H1 (cell line): ENCODE data around the gene NDUFV1. TPM values are rescaled to one million over a fixed set of nuclear protein-coding genes. Genes with fewer than 3 reads are reported as not detected.

Source experiments
- CTCF ChIA-PET: fragments of 300-600 bp; sonication (Branson Sonifier 250); formaldehyde crosslinking; loops from one replicate; lab custom pipeline; 2021; ENCODE audit not compliant: partially characterized antibody; lab: Charles Lee
- POLR2A ChIA-PET: fragments of 300-600 bp; sonication (Branson Sonifier 250); formaldehyde crosslinking; loops from one replicate; lab custom pipeline; 2021; ENCODE audit warnings: inconsistent platforms; ENCODE audit not compliant: partially characterized antibody; lab: Charles Lee
- DNase-seq, 2 experiments: peaks; one replicate each; pipeline versions ENCODE4 v3.0.0 to v3.0.0-alpha.2; 2010 to 2022; ENCODE audit warnings: low spot score in 2 of 2, low read depth in 1 of 2, mixed read lengths in 1 of 2
- FAIRE-seq: peaks from 2 replicates; lab custom pipeline; 2011; peaks lifted over from hg19 to GRCh38; lab: Jason Lieb, UNC
- H2AFZ ChIP-seq: 2 replicates; pipeline ENCODE4 v1.8.1; 2012; ENCODE audit warnings: low read length, inconsistent platforms
- H2AK5ac ChIP-seq: 2 replicates; pipeline ENCODE4 v1.6.1; 2013; ENCODE audit warnings: low read depth, low read length
- H2BK120ac ChIP-seq: replicated peaks from 2 replicates; pipeline ENCODE3; 2013; ENCODE audit warnings: low read depth, low read length, inconsistent platforms
- H2BK12ac ChIP-seq: 2 replicates; pipeline ENCODE4 v1.6.1; 2013; ENCODE audit warnings: low read depth, low read length
- H2BK15ac ChIP-seq: 2 replicates; pipeline ENCODE4 v1.6.1; 2013; ENCODE audit warnings: low read length
- H2BK20ac ChIP-seq: 2 replicates; pipeline ENCODE4 v1.6.1; 2013; ENCODE audit warnings: low read length
- H2BK5ac ChIP-seq: 2 replicates; pipeline ENCODE4 v1.6.1; 2013; ENCODE audit warnings: low read depth, low read length
- H3K14ac ChIP-seq: 2 replicates; pipeline ENCODE4 v1.6.1; 2013; ENCODE audit warnings: inconsistent platforms; ENCODE audit not compliant: insufficient read length
- H3K18ac ChIP-seq: 2 replicates; pipeline ENCODE4 v1.6.1; 2013; ENCODE audit warnings: low read length; ENCODE audit errors: extremely low read depth
- H3K23ac ChIP-seq: 2 replicates; pipeline ENCODE4 v1.6.1; 2013; ENCODE audit warnings: inconsistent platforms; ENCODE audit not compliant: insufficient read length
- H3K23me2 ChIP-seq: 2 replicates; pipeline ENCODE4 v1.6.1; 2013; ENCODE audit warnings: low read depth, low read length
- H3K27ac ChIP-seq: 2 replicates; pipeline ENCODE4 v1.6.1; 2011; ENCODE audit warnings: low read depth, low read length, inconsistent platforms
- H3K27me3 ChIP-seq, 4 experiments: replicated peaks in 1 of 4; 1 replicate in 1 of 4; 2 replicates in 3 of 4; pipeline versions ENCODE4 v1.6.1 to v1.8.1; 2011 to 2013; ENCODE audit warnings: low read length in 3 of 4, mild to moderate bottlenecking in 3 of 4, inconsistent platforms in 2 of 4, mixed read lengths in 2 of 4, moderate library complexity in 1 of 4; ENCODE audit not compliant: control insufficient read depth in 3 of 4, insufficient read depth in 3 of 4; ENCODE audit errors: extremely low read depth in 1 of 4
- H3K36me3 ChIP-seq, 4 experiments: 2 replicates each; pipeline versions ENCODE4 v1.6.1 to v1.8.1; 2011 to 2013; ENCODE audit warnings: mild to moderate bottlenecking in 4 of 4, low read length in 3 of 4, moderate library complexity in 2 of 4, control low read depth in 1 of 4, inconsistent platforms in 1 of 4; ENCODE audit not compliant: insufficient read depth in 4 of 4, control insufficient read depth in 2 of 4
- H3K4ac ChIP-seq: replicated peaks from 2 replicates; pipeline ENCODE3; 2013; ENCODE audit warnings: low read length, low read depth, mixed read lengths, inconsistent platforms; ENCODE audit not compliant: insufficient read length
- H3K4me1 ChIP-seq, 4 experiments: replicated peaks in 1 of 4; 1 replicate in 1 of 4; 2 replicates in 3 of 4; pipeline versions ENCODE4 v1.6.1 to v1.8.1; 2011 to 2013; ENCODE audit warnings: low read length in 3 of 4, inconsistent platforms in 2 of 4, mixed read lengths in 1 of 4; ENCODE audit not compliant: insufficient read depth in 4 of 4, control insufficient read depth in 3 of 4
- H3K4me2 ChIP-seq, 2 experiments: 2 replicates each; pipeline versions ENCODE4 v1.6.1 to v1.8.1; 2011 to 2013; ENCODE audit warnings: low read depth in 2 of 2, low read length in 2 of 2, control low read depth in 1 of 2, inconsistent platforms in 1 of 2, mild to moderate bottlenecking in 1 of 2; ENCODE audit not compliant: insufficient read depth in 1 of 2
- H3K4me3 ChIP-seq, 4 experiments: fragments of 200-600, 300-600 bp in 1 of 4; sonication (generic), shearing (Covaris generic), sonication (Bioruptor Twin) in 1 of 4; 2 replicates each; pipeline versions ENCODE4 v1.5.1 to v1.8.1; 2011 to 2016; ENCODE audit warnings: low read length in 4 of 4, low read depth in 3 of 4, control low read depth in 2 of 4, inconsistent platforms in 2 of 4, mild to moderate bottlenecking in 2 of 4, mixed read lengths in 1 of 4, moderate library complexity in 1 of 4; ENCODE audit not compliant: insufficient read depth in 2 of 4; ENCODE audit errors: extremely low read depth in 1 of 4
- H3K56ac ChIP-seq: replicated peaks from 2 replicates; pipeline ENCODE3; 2013; ENCODE audit warnings: low read depth, mild to moderate bottlenecking, mixed read lengths, low read length, inconsistent platforms; ENCODE audit not compliant: insufficient read length
- H3K79me1 ChIP-seq: 2 replicates; pipeline ENCODE4 v1.6.1; 2013; ENCODE audit warnings: low read depth, low read length, control low read depth
- H3K79me2 ChIP-seq, 2 experiments: 2 replicates each; pipeline versions ENCODE4 v1.6.1 to v1.8.1; 2012 to 2013; ENCODE audit warnings: low read length in 2 of 2, mild to moderate bottlenecking in 2 of 2, inconsistent platforms in 1 of 2; ENCODE audit not compliant: insufficient read depth in 2 of 2, control insufficient read depth in 1 of 2
- H3K9ac ChIP-seq, 4 experiments: replicated peaks in 1 of 4; 1 replicate in 1 of 4; 2 replicates in 3 of 4; pipeline versions ENCODE4 v1.6.1 to v1.8.1; 2011 to 2013; ENCODE audit warnings: low read depth in 3 of 4, low read length in 3 of 4, control low read depth in 2 of 4, mild to moderate bottlenecking in 2 of 4, moderate library complexity in 2 of 4, inconsistent platforms in 1 of 4; ENCODE audit errors: extremely low read depth in 1 of 4
- H3K9me3 ChIP-seq, 2 experiments: 2 replicates each; pipeline versions ENCODE4 v1.6.1 to v1.8.1; 2012 to 2013; ENCODE audit warnings: mild to moderate bottlenecking in 2 of 2, moderate library complexity in 2 of 2, control low read depth in 1 of 2, inconsistent platforms in 1 of 2, low read depth in 1 of 2, low read length in 1 of 2, mixed read lengths in 1 of 2; ENCODE audit not compliant: insufficient read depth in 2 of 2
- H4K20me1 ChIP-seq, 2 experiments: replicated peaks in 1 of 2; 2 replicates each; pipeline versions ENCODE3 to v1.8.1; 2011 to 2013; ENCODE audit warnings: inconsistent platforms in 2 of 2, low read length in 2 of 2, mild to moderate bottlenecking in 1 of 2; ENCODE audit not compliant: insufficient read depth in 2 of 2, control insufficient read depth in 1 of 2
- H4K5ac ChIP-seq: 2 replicates; pipeline ENCODE4 v1.6.1; 2013; ENCODE audit warnings: low read length, low read depth, mixed read lengths, inconsistent platforms; ENCODE audit not compliant: insufficient read length
- H4K8ac ChIP-seq: 2 replicates; pipeline ENCODE4 v1.8.0; 2013; ENCODE audit warnings: mild to moderate bottlenecking, moderate library complexity, low read length, inconsistent platforms; ENCODE audit not compliant: insufficient read depth; ENCODE audit errors: extremely low read depth
- H4K91ac ChIP-seq: replicated peaks from 2 replicates; pipeline ENCODE3; 2013; ENCODE audit warnings: low read length, mixed read lengths, inconsistent platforms; ENCODE audit not compliant: insufficient read length
- POLR2AphosphoS5 ChIP-seq: IDR thresholded peaks from 2 replicates; pipeline ENCODE4 v1.6.1; 2011; ENCODE audit warnings: low read depth, low read length
- RAD21 ChIP-seq, 2 experiments: IDR thresholded peaks in 1 of 2; conservative IDR thresholded peaks in 1 of 2; 2 replicates each; pipeline ENCODE4 v1.6.1; 2011; ENCODE audit warnings: low read depth in 2 of 2, low read length in 2 of 2, improper control_type of control experiment in 1 of 2, inconsistent platforms in 1 of 2, mild to moderate bottlenecking in 1 of 2, moderate library complexity in 1 of 2
- WGBS, 2 experiments: shearing (Covaris generic) in 1 of 2; methylation state at CpG; one replicate each; pipeline versions ENCODE4 v1.1.6 to v1.1.7; 2013 to 2015; ENCODE audit warnings: low lambda C conversion rate in 2 of 2, mixed read lengths in 2 of 2, inconsistent platforms in 1 of 2, low coverage in 1 of 2, missing lambda C conversion rate in 1 of 2; ENCODE audit not compliant: insufficient replicate concordance in 2 of 2, insufficient coverage in 1 of 2, insufficient read length in 1 of 2; ENCODE audit errors: extremely low coverage in 1 of 2, missing lambda C conversion rate in 1 of 2; 5-methylcytosine and 5-hydroxymethylcytosine counted together
- polyA plus RNA-seq, 7 experiments: library from polyadenylated mRNA; depleted of rRNA in 3 of 7; stranded (reverse) in 5 of 7; unstranded in 2 of 7; fragments of >200 nt in 5 of 7; fragments of 200-250 nt in 2 of 7; gene quantifications; 1 replicate in 5 of 7; 2 replicates in 1 of 7; 4 replicates in 1 of 7; pipeline versions ENCODE4 v1.2.1 to v1.2.3, GENCODE V29; 2011 to 2013; ENCODE audit warnings: missing spikeins in 2 of 7, mixed read lengths in 2 of 7
- total RNA-seq: library from RNA; stranded (reverse); fragmentation: NEBNext Ultra II Directional; extraction: Animal tissue kit (Norgen Biotek cat#: 25700); gene quantifications from 2 replicates; pipeline ENCODE4 v1.2.1, GENCODE V29; 2021

Gene NDUFV1
- total and polyA plus RNA-seq, 2 of the 8 experiments (the other 6 are each of a cell fraction or from before 2014, with no cell fraction given), result 125 to 131 TPM

DNA sequence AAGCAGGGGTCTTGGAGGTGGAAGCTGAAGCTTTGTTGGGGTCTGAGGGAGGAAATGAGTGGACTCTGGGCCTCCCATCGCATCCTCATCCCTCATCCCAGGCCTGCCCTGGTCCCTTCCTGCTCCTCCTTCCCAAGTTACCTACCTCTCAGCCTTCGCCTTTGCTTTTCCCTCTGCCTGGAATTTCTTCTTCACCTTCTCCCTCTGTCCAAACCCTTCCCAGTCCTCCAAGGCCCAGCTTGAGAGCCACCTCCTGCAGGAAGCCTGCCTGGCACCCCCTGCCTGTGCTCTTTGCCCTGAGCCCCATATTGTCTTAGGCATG, 25.1 kb downstream of the NDUFV1 start:
- DNase-seq, result no peak
- Histone ChIP-seq H2BK12ac (0 out of 2 replicates have a peak overlapping the region, but pooled peaks have one; percentile 42), H4K8ac (no peak overlapping the region), H3K27ac (no peak overlapping the region), H3K4ac (no peak overlapping the region), H3K36me3 (no peaks in the 10 kb centered on the region; a peak in 1 of 8 replicates), H2BK120ac (no peak overlapping the region), H2AK5ac (no peak overlapping the region), H3K79me1 (no peaks in the 10 kb centered on the region), H3K4me1 (peaks cover 0 to 29% (median 18%) of the 10 kb centered on the region in 4 experiments; a peak in 6 of 7 replicates), H3K79me2 (no peaks in the 10 kb centered on the region), H4K20me1 (no peaks in the 10 kb centered on the region), H2BK15ac (0 out of 2 replicates have a peak overlapping the region, but pooled peaks have one; percentile 46), H3K23me2 (peaks cover 2% of the 10 kb centered on the region; the same call in 1 of the 2 replicates), H4K91ac (no peak overlapping the region), H2BK20ac (no peak overlapping the region), H3K9ac (no peak overlapping the region), H3K18ac (no peak overlapping the region; the same call in 1 of the 2 replicates), H4K5ac (no peak overlapping the region), H2AFZ (no peak overlapping the region), H3K9me3 (no peaks in the 10 kb centered on the region), H3K23ac (no peak overlapping the region), H3K27me3 (no peaks in the 10 kb centered on the region; a peak in 1 of 7 replicates), H3K4me2 (peak overlapping the region in 1 of 2 experiments; percentile 37; a peak in 1 of 4 replicates), H3K4me3 (no peak overlapping the region), H3K56ac (no peak overlapping the region), H2BK5ac (no peak overlapping the region), H3K14ac (no peak overlapping the region)
- CTCF ChIA-PET, result interaction anchor here (1.0 to 10.1 kb wide), 13 partner anchors 9 to 160 kb away, joined by 3 to 117 read pairs (median 6); partner anchors contain the start of genes ACY3 and TBX10
- TF ChIP-seq RAD21 (IDR thresholded peaks at IDR 0.05 in 1 of 2, conservative IDR thresholded peaks at IDR 0.05 in 1 of 2; ENCODE audit: low read depth in 2 of 2, low read length in 2 of 2) (no peak), POLR2AphosphoS5 (peak; percentile 76; the same call in 1 of the 2 replicates)
- POLR2A ChIA-PET, result interaction anchor here (0.8 to 11.7 kb wide), 4 partner anchors 15 to 55 kb away, joined by 3 to 194 read pairs (median 4); no protein-coding TSS in a partner anchor
- 82% methylated on average over 2 of the region's 2 CpGs; no CpG with 5 or more reads in 1 of the 2 experiments for WGBS, 2 experiments
- FAIRE-seq, result no peak
